Natural killer cell (primary cell): ENCODE data around the gene ERC1. TPM values are rescaled to one million over a fixed set of nuclear protein-coding genes. Genes with fewer than 3 reads are reported as not detected.

Experiments used
- ATAC-seq, 3 donors: fragments of 150-1000 bp in 2 of 3; fragments of 200-7000 bp in 1 of 3; cut with Tn5 transposase; 1 replicate in 1 of 3; 2 replicates in 2 of 3; pipeline ENCODE4 v1.10.0; 2021; ENCODE audit warnings: mild to moderate bottlenecking in 2 of 3, moderate library complexity in 2 of 3
- DNase-seq, 2 donors: peaks; one replicate each; pipeline versions ENCODE4 v3.0.0 to v3.0.0-alpha.2; 2013 to 2021; ENCODE audit warnings: mixed read lengths in 1 of 2
- H3K27ac ChIP-seq: one replicate; pipeline ENCODE4 v1.5.1; 2013; ENCODE audit warnings: mild to moderate bottlenecking, low read length
- H3K27me3 ChIP-seq: one replicate; pipeline ENCODE4 v1.6.1; 2013; ENCODE audit warnings: low read length; ENCODE audit not compliant: control insufficient read depth, insufficient read depth
- H3K36me3 ChIP-seq: one replicate; pipeline ENCODE4 v1.6.1; 2013; ENCODE audit warnings: low read length; ENCODE audit not compliant: control insufficient read depth, insufficient read depth
- H3K4me1 ChIP-seq: one replicate; pipeline ENCODE4 v1.6.1; 2013; ENCODE audit warnings: low read length; ENCODE audit not compliant: control insufficient read depth, insufficient read depth
- H3K4me3 ChIP-seq: one replicate; pipeline ENCODE4 v1.5.1; 2013; ENCODE audit warnings: low read length
- H3K9me3 ChIP-seq: one replicate; pipeline ENCODE4 v1.6.1; 2013; ENCODE audit warnings: low read length; ENCODE audit not compliant: control insufficient read depth, insufficient read depth
- H3K27ac Mint-ChIP-seq, 2 donors: one replicate each; pipeline ENCODE4 v1.8.0; 2022; ENCODE audit warnings: mild to moderate bottlenecking in 2 of 2, mixed read lengths in 2 of 2, moderate library complexity in 1 of 2
- H3K27me3 Mint-ChIP-seq, 2 donors: one replicate each; pipeline ENCODE4 v1.8.0; 2022; ENCODE audit warnings: low read depth in 2 of 2, mixed read lengths in 2 of 2
- H3K36me3 Mint-ChIP-seq: one replicate; pipeline ENCODE4 v1.8.0; 2022; ENCODE audit warnings: mixed read lengths
- H3K4me1 Mint-ChIP-seq, 2 donors: one replicate each; pipeline ENCODE4 v1.8.0; 2022; ENCODE audit warnings: mixed read lengths in 2 of 2
- H3K4me3 Mint-ChIP-seq: one replicate; pipeline ENCODE4 v1.8.0; 2022; ENCODE audit warnings: mild to moderate bottlenecking, moderate library complexity, mixed read lengths
- H3K9me3 Mint-ChIP-seq, 2 donors: one replicate each; pipeline ENCODE4 v1.8.0; 2022; ENCODE audit warnings: mixed read lengths in 2 of 2
- CTCF ChIP-seq: fragments of 200-600 bp; IDR thresholded peaks from one replicate; pipeline ENCODE4 v1.8.0; 2022; ENCODE audit warnings: antibody characterized with exemption
- WGBS: methylation state at CpG from one replicate; pipeline ENCODE4 v1.1.7; 2013; ENCODE audit warnings: missing lambda C conversion rate; ENCODE audit not compliant: insufficient coverage; 5-methylcytosine and 5-hydroxymethylcytosine counted together
- intact Hi-C: fragments of 100-400 bp; cut with micrococcal nuclease; formaldehyde crosslinking; loops from one replicate; pipeline ENCODE4 v1.14.2; 2022
- total RNA-seq, 4 donors: library from RNA; stranded (reverse); fragments of 120-200 nt in 1 of 4; gene quantifications; one replicate each; pipeline versions ENCODE4 v1.2.3 to v1.2.4, GENCODE V29; 2013 to 2022

ERC1 gene
- total RNA-seq, 3 donors from 2014 or later (not counting 1 experiment from before 2014, with no cell fraction given) = 43.5 to 54.0 (median 44.9) TPM

GRCh38 chr12:1343422-1343821, 352.4 kb downstream of the ERC1 start:
- no peaks in the 10 kb centered on the region for H3K36me3 Mint-ChIP-seq
- H3K27ac Mint-ChIP-seq = no peak overlapping the region
- Histone ChIP-seq H3K36me3 (no peaks in the 10 kb centered on the region), H3K4me3 (no peak overlapping the region), H3K27ac (no peak overlapping the region), H3K27me3 (no peaks in the 10 kb centered on the region), H3K4me1 (no peaks in the 10 kb centered on the region), H3K9me3 (no peaks in the 10 kb centered on the region)
- peaks cover 0 to 4% of the 10 kb centered on the region in 2 donors for H3K4me1 Mint-ChIP-seq
- 93% methylated on average over 6 of the region's 6 CpGs for WGBS
- H3K9me3 Mint-ChIP-seq = no peaks in the 10 kb centered on the region
- DNase-seq (no peak), ATAC-seq (no peak)
- no peak for TF ChIP-seq CTCF
- intact Hi-C loops = no loop called here
- no peaks in the 10 kb centered on the region for H3K27me3 Mint-ChIP-seq
- no peak overlapping the region for H3K4me3 Mint-ChIP-seq

GRCh38 chr12:1344245-1344644, 353.2 kb downstream of the ERC1 start:
- intact Hi-C loops = no loop called here
- H3K4me3 ChIP-seq = no peak overlapping the region
- Mint-ChIP-seq H3K4me3 (no peak overlapping the region), H3K27me3 (no peaks in the 10 kb centered on the region), H3K9me3 (no peaks in the 10 kb centered on the region), H3K4me1 (no peaks in the 10 kb centered on the region), H3K27ac (no peak overlapping the region), H3K36me3 (no peaks in the 10 kb centered on the region)
- DNase-seq = peak in 1 of 2 donors; percentile 3
- H3K27ac ChIP-seq = no peak overlapping the region
- H3K9me3 ChIP-seq = no peaks in the 10 kb centered on the region
- no peaks in the 10 kb centered on the region for H3K27me3 ChIP-seq
- WGBS = 83% methylated on average over 3 of the region's 4 CpGs
- ATAC-seq = no peak
- TF ChIP-seq CTCF = no peak
- no peaks in the 10 kb centered on the region for H3K36me3 ChIP-seq
- no peaks in the 10 kb centered on the region for H3K4me1 ChIP-seq

GRCh38 chr12:1346126-1346525, 355.1 kb downstream of the ERC1 start:
- H3K4me3 ChIP-seq = no peak overlapping the region
- Mint-ChIP-seq H3K27me3 (no peaks in the 10 kb centered on the region), H3K9me3 (no peaks in the 10 kb centered on the region), H3K27ac (no peak overlapping the region), H3K4me1 (no peaks in the 10 kb centered on the region), H3K4me3 (no peak overlapping the region), H3K36me3 (no peaks in the 10 kb centered on the region)
- ATAC-seq (no peak), DNase-seq (no peak)
- H3K9me3 ChIP-seq = no peaks in the 10 kb centered on the region
- 80% methylated on average over 1 of the region's 1 CpG for WGBS
- H3K4me1 ChIP-seq = no peaks in the 10 kb centered on the region
- intact Hi-C loops = no loop called here
- H3K36me3 ChIP-seq = no peaks in the 10 kb centered on the region
- TF ChIP-seq CTCF = no peak
- no peak overlapping the region for H3K27ac ChIP-seq
- no peaks in the 10 kb centered on the region for H3K27me3 ChIP-seq

GRCh38 chr12:1347294-1347693, 356.3 kb downstream of the ERC1 start:
- no peak for DNase-seq
- intact Hi-C loops = no loop called here
- no peak for TF ChIP-seq CTCF
- Mint-ChIP-seq H3K9me3 (no peaks in the 10 kb centered on the region), H3K4me3 (no peak overlapping the region), H3K4me1 (no peaks in the 10 kb centered on the region), H3K36me3 (no peaks in the 10 kb centered on the region), H3K27me3 (no peaks in the 10 kb centered on the region), H3K27ac (no peak overlapping the region)
- no peak overlapping the region for H3K4me3 ChIP-seq
- H3K27me3 ChIP-seq = no peaks in the 10 kb centered on the region
- no peaks in the 10 kb centered on the region for H3K4me1 ChIP-seq
- H3K27ac ChIP-seq = no peak overlapping the region
- H3K36me3 ChIP-seq = no peaks in the 10 kb centered on the region
- ATAC-seq = no peak
- H3K9me3 ChIP-seq = no peaks in the 10 kb centered on the region
